ENCODE measurements around the gene IZUMO4. TPM values are rescaled to one million over a fixed set of nuclear protein-coding genes. Genes with fewer than 3 reads are reported as not detected.

The IZUMO4 gene
- total and polyA plus RNA-seq, 8 donors = 3.5 to 22.3 (median 8.1) TPM; not detected in 3

- peaks cover 99 to 100% (median 100%) of the 10 kb centered on the region in 4 donors for H3K36me3 ChIP-seq
- H3K9me3 ChIP-seq = no peaks in the 10 kb centered on the region
- H3K27me3 ChIP-seq = no peaks in the 10 kb centered on the region
- WGBS, 5 donors = 92 to 97% (median 96%) methylated on average over 16 to 25 of the region's 25 CpGs
- TF ChIP-seq EP300 (IDR thresholded peaks at IDR 0.05) (no peak), POLR2AphosphoS5 (IDR thresholded peaks at IDR 0.05) (no peak), CTCF (IDR thresholded peaks at IDR 0.05) (no peak), POLR2A (IDR thresholded peaks at IDR 0.05) (no peak)
- no peaks in the 10 kb centered on the region for H3K4me1 ChIP-seq
- no peak for DNase-seq
- no peak overlapping the region for H3K27ac ChIP-seq
- intact Hi-C loops (cut with DNase I; ENCODE audit: low total_unique reads) = no loop called here
- H3K4me3 ChIP-seq = no peak overlapping the region
These were observed 18.6 kb downstream of the IZUMO4 start for GRCh38 chr19:2115324-2115723.

- no peaks in the 10 kb centered on the region for H3K27me3 ChIP-seq
- H3K27ac ChIP-seq = no peak overlapping the region
- no peak for TF ChIP-seq EP300 (IDR thresholded peaks at IDR 0.05)
- TF ChIP-seq CTCF (IDR thresholded peaks at IDR 0.05) = no peak
- no peak for TF ChIP-seq POLR2AphosphoS5 (IDR thresholded peaks at IDR 0.05)
- no peak for TF ChIP-seq POLR2A (IDR thresholded peaks at IDR 0.05)
- H3K9me3 ChIP-seq = no peaks in the 10 kb centered on the region
- intact Hi-C loops (cut with DNase I; ENCODE audit: low total_unique reads) = no loop called here
- no peak for DNase-seq
- H3K36me3 ChIP-seq = peaks cover 99 to 100% (median 100%) of the 10 kb centered on the region in 4 donors
- no peak overlapping the region for H3K4me3 ChIP-seq
- H3K4me1 ChIP-seq = no peaks in the 10 kb centered on the region
- 93 to 96% (median 96%) methylated on average over 12 to 24 of the region's 24 CpGs for WGBS, 5 donors
These were observed 19.3 kb downstream of the IZUMO4 start for GRCh38 chr19:2115911-2116426.

- WGBS, 5 donors = 93 to 95% (median 94%) methylated on average over 19 to 25 of the region's 25 CpGs
These were observed 19.8 kb downstream of the IZUMO4 start for GRCh38 chr19:2116507-2116906.

GRCh38 chr19:2117215-2117960 lies 20.7 kb downstream of the IZUMO4 start:
- no peaks in the 10 kb centered on the region for H3K27me3 ChIP-seq
- H3K4me1 ChIP-seq = no peaks in the 10 kb centered on the region
- H3K4me3 ChIP-seq = no peak overlapping the region
- intact Hi-C loops (cut with DNase I; ENCODE audit: low total_unique reads) = no loop called here
- WGBS, 5 donors = 85 to 93% (median 92%) methylated on average over 18 to 27 of the region's 27 CpGs
- H3K9me3 ChIP-seq = no peaks in the 10 kb centered on the region
- no peak overlapping the region for H3K27ac ChIP-seq
- H3K36me3 ChIP-seq = peaks cover 99 to 100% (median 100%) of the 10 kb centered on the region in 4 donors
- DNase-seq = no peak
- TF ChIP-seq POLR2A (IDR thresholded peaks at IDR 0.05) (no peak), EP300 (IDR thresholded peaks at IDR 0.05) (no peak), CTCF (IDR thresholded peaks at IDR 0.05) (no peak), POLR2AphosphoS5 (IDR thresholded peaks at IDR 0.05) (no peak)

More at GRCh38 chr19:2116507-2116906, 19.8 kb downstream of the IZUMO4 start:
- Histone ChIP-seq H3K4me3 (no peak overlapping the region), H3K9me3 (no peaks in the 10 kb centered on the region), H3K27ac (no peak overlapping the region), H3K4me1 (no peaks in the 10 kb centered on the region), H3K36me3 (peaks cover 99 to 100% (median 100%) of the 10 kb centered on the region in 4 donors), H3K27me3 (no peaks in the 10 kb centered on the region)
- intact Hi-C loops (cut with DNase I; ENCODE audit: low total_unique reads) = no loop called here
- DNase-seq = no peak
- no peak for TF ChIP-seq EP300 (IDR thresholded peaks at IDR 0.05)
- TF ChIP-seq POLR2AphosphoS5 (IDR thresholded peaks at IDR 0.05) = no peak
- no peak for TF ChIP-seq CTCF (IDR thresholded peaks at IDR 0.05)
